HepG2 (cell line): Measurements from ENCODE around the gene CRB1. TPM values are rescaled to one million over a fixed set of nuclear protein-coding genes. Genes with fewer than 3 reads are reported as not detected.

ENCODE experiments used
- ATAC-seq: fragments of 200-7000 bp; cut with Tn5 transposase; 3 replicates; pipeline ENCODE4 v1.9.1; 2020; ENCODE audit warnings: mild to moderate bottlenecking, moderate library complexity
- BruUV-seq: library from RNA; stranded (reverse); fragments of 400-500 nt; replicated peaks from 2 replicates; lab custom pipeline; 2021; lab: Mats Ljungman, UMichigan
- CTCF ChIA-PET: fragments of 300-600 bp; formaldehyde crosslinking; extraction: SDS; loops from one replicate; lab custom pipeline; 2021; ENCODE audit warnings: low total read pairs, inconsistent platforms, low intra/inter-chr PET ratio; lab: Yijun Ruan, JAX
- POLR2A ChIA-PET: fragments of 350-600 bp; sonication (Branson Sonifier 250); formaldehyde crosslinking; loops from one replicate; lab custom pipeline; 2020; ENCODE audit warnings: antibody characterized with exemption, inconsistent platforms; lab: Yijun Ruan, JAX
- DNase-seq: peaks from one replicate; pipeline ENCODE4 v3.0.0-alpha.2; 2015; ENCODE audit warnings: low spot score
- FAIRE-seq: peaks from 3 replicates; lab custom pipeline; 2011; peaks lifted over from hg19 to GRCh38; lab: Jason Lieb, UNC
- H2AFZ ChIP-seq: one replicate; pipeline ENCODE4 v1.6.1; 2011; ENCODE audit warnings: low read length, inconsistent platforms
- H3K27ac ChIP-seq: fragments of 300-600 bp; 3 replicates; pipeline ENCODE4 v1.8.0; 2011; ENCODE audit warnings: mixed run types, mild to moderate bottlenecking, mixed read lengths, low read length, inconsistent platforms; ENCODE audit not compliant: insufficient read depth; ENCODE audit errors: extremely low read length
- H3K27me3 ChIP-seq, 2 experiments: fragments of 200-600 bp in 1 of 2; 2 replicates in 1 of 2; 3 replicates in 1 of 2; pipeline versions ENCODE4 v1.6.0 to v1.8.0; 2011; ENCODE audit warnings: low read length in 2 of 2, mild to moderate bottlenecking in 2 of 2, moderate library complexity in 2 of 2, inconsistent platforms in 1 of 2; ENCODE audit not compliant: insufficient read depth in 2 of 2, control insufficient read depth in 1 of 2
- H3K36me3 ChIP-seq, 2 experiments: fragments of 200-600 bp in 1 of 2; replicated peaks in 1 of 2; 2 replicates in 1 of 2; 3 replicates in 1 of 2; pipeline versions ENCODE4 v1.5.1 to v1.8.0; 2011; ENCODE audit warnings: low read length in 2 of 2, inconsistent platforms in 1 of 2; ENCODE audit not compliant: insufficient read depth in 2 of 2, control insufficient read depth in 1 of 2
- H3K4me1 ChIP-seq: 2 replicates; pipeline ENCODE4 v1.5.1; 2012; ENCODE audit warnings: low read length, inconsistent platforms; ENCODE audit not compliant: insufficient read depth
- H3K4me2 ChIP-seq: 2 replicates; pipeline ENCODE4 v1.6.0; 2011; ENCODE audit warnings: low read depth, low read length, inconsistent platforms
- H3K4me3 ChIP-seq, 3 experiments: fragments of 200-600 bp in 1 of 3; sonication (generic), shearing (Covaris generic) in 1 of 3; replicated peaks in 1 of 3; 2 replicates each; pipeline ENCODE4 v1.5.1; 2011 to 2016; ENCODE audit warnings: low read length in 3 of 3, inconsistent platforms in 2 of 3, low read depth in 2 of 3, mild to moderate bottlenecking in 2 of 3, control low read depth in 1 of 3, mixed read lengths in 1 of 3; ENCODE audit not compliant: insufficient read depth in 1 of 3
- H3K79me2 ChIP-seq: one replicate; pipeline ENCODE4 v1.6.1; 2011; ENCODE audit warnings: low read length, inconsistent platforms; ENCODE audit not compliant: insufficient read depth
- H3K9ac ChIP-seq: 2 replicates; pipeline ENCODE4 v1.6.0; 2011; ENCODE audit warnings: mild to moderate bottlenecking, low read depth, low read length, inconsistent platforms; ENCODE audit not compliant: insufficient read depth
- H3K9me3 ChIP-seq: 2 replicates; pipeline ENCODE4 v1.5.1; 2012; ENCODE audit warnings: mild to moderate bottlenecking, low read length
- H4K20me1 ChIP-seq: 2 replicates; pipeline ENCODE4 v1.6.0; 2011; ENCODE audit warnings: inconsistent platforms, mild to moderate bottlenecking, low read length, moderate library complexity; ENCODE audit not compliant: insufficient read depth
- ARNT ChIP-seq: fragments of 450-650 bp; IDR thresholded peaks from 2 replicates; pipeline ENCODE4 v1.6.1; 2017
- CREB1 ChIP-seq, 2 experiments: fragments of 450-650 bp in 1 of 2; IDR thresholded peaks; 2 replicates each; pipeline ENCODE4 v1.6.1; 2016 to 2017; ENCODE audit warnings: control low read depth in 1 of 2, mild to moderate bottlenecking in 1 of 2, missing compliant biosample characterization in 1 of 2, missing genetic modification characterization in 1 of 2
- CREM ChIP-seq, 2 experiments: sonication (generic) in 1 of 2; formaldehyde crosslinking in 1 of 2; IDR thresholded peaks; 2 replicates each; pipeline versions ENCODE4 v1.4.0 to v1.6.1; 2016 to 2020; ENCODE audit warnings: antibody characterized with exemption in 1 of 2, mild to moderate bottlenecking in 1 of 2, missing genetic modification reagents in 1 of 2
- DR1 ChIP-seq: sonication (generic); formaldehyde crosslinking; IDR thresholded peaks from 2 replicates; pipeline ENCODE4 v1.8.0; 2021; ENCODE audit warnings: mild to moderate bottlenecking, missing genetic modification reagents, inconsistent platforms
- GLMP ChIP-seq: sonication (generic); formaldehyde crosslinking; IDR thresholded peaks from 2 replicates; pipeline ENCODE4 v1.9.0; 2021; ENCODE audit warnings: missing genetic modification reagents, mild to moderate bottlenecking, borderline replicate concordance
- HCFC1 ChIP-seq: fragments of 150-350 bp; IDR thresholded peaks from 2 replicates; pipeline ENCODE4 v1.6.1; 2014; ENCODE audit warnings: low read depth, low read length
- HOXA5 ChIP-seq: sonication (generic); formaldehyde crosslinking; IDR thresholded peaks from 2 replicates; pipeline ENCODE4 v1.4.0; 2020; ENCODE audit warnings: missing genetic modification reagents
- KDM6A ChIP-seq: IDR thresholded peaks from 2 replicates; pipeline ENCODE4 v1.6.1; 2016; ENCODE audit warnings: low read depth
- MAFK ChIP-seq, 2 experiments: IDR thresholded peaks in 1 of 2; conservative IDR thresholded peaks in 1 of 2; 2 replicates each; pipeline ENCODE4 v1.6.1; 2011; ENCODE audit warnings: improper control_type of control experiment in 2 of 2, low read length in 2 of 2
- MBD4 ChIP-seq: IDR thresholded peaks from 2 replicates; pipeline ENCODE4 v1.6.1; 2012; ENCODE audit warnings: low read length, inconsistent platforms, borderline replicate concordance
- NR2F1 ChIP-seq, 2 experiments: fragments of 450-650 bp in 1 of 2; formaldehyde crosslinking in 1 of 2; IDR thresholded peaks; 2 replicates each; pipeline versions ENCODE4 v1.5.0 to v1.6.1; 2016 to 2020; ENCODE audit warnings: mild to moderate bottlenecking in 1 of 2, missing compliant biosample characterization in 1 of 2, missing genetic modification reagents in 1 of 2, moderate library complexity in 1 of 2
- RBFOX2 ChIP-seq: fragments of 200-400 bp; formaldehyde crosslinking; IDR thresholded peaks from 2 replicates; pipeline ENCODE4 v1.6.1; 2017; ENCODE audit warnings: low read depth, mild to moderate bottlenecking, low read length
- SPEN ChIP-seq: sonication (generic); formaldehyde crosslinking; IDR thresholded peaks from 2 replicates; pipeline ENCODE4 v1.5.1; 2020; ENCODE audit warnings: low read depth, mild to moderate bottlenecking, missing genetic modification reagents
- TCF12 ChIP-seq, 2 experiments: fragments of 450-650 bp in 1 of 2; sonication (generic) in 1 of 2; formaldehyde crosslinking in 1 of 2; IDR thresholded peaks; 2 replicates each; pipeline versions ENCODE4 v1.6.1 to v1.8.0; 2017 to 2022; ENCODE audit warnings: antibody characterized with exemption in 1 of 2, mild to moderate bottlenecking in 1 of 2, missing genetic modification reagents in 1 of 2, moderate library complexity in 1 of 2
- ZBTB1 ChIP-seq: sonication (generic); formaldehyde crosslinking; IDR thresholded peaks from 2 replicates; pipeline ENCODE4 v1.4.0; 2020; ENCODE audit warnings: missing genetic modification reagents, borderline replicate concordance
- ZEB1 ChIP-seq: IDR thresholded peaks from 2 replicates; pipeline ENCODE4 v1.6.1; 2012; ENCODE audit warnings: mild to moderate bottlenecking, low read depth, inconsistent platforms; ENCODE audit not compliant: insufficient replicate concordance
- ZFYVE20 ChIP-seq: sonication (generic); formaldehyde crosslinking; IDR thresholded peaks from 2 replicates; pipeline ENCODE4 v1.8.0; 2023; ENCODE audit warnings: low read depth, mild to moderate bottlenecking, moderate library complexity, missing genetic modification reagents, borderline replicate concordance
- ZNF777 ChIP-seq: sonication (generic); formaldehyde crosslinking; IDR thresholded peaks from 2 replicates; pipeline ENCODE4 v1.4.0; 2020; ENCODE audit warnings: missing genetic modification reagents
- WGBS: methylation state at CpG from one replicate; pipeline ENCODE4 v1.1.6; 2017; ENCODE audit warnings: low lambda C conversion rate; 5-methylcytosine and 5-hydroxymethylcytosine counted together
- in situ Hi-C: cut with HindIII; loops from 2 replicates; pipeline ENCODE4 v1.10.0; 2017; ENCODE audit warnings: low pct_unique_long_range_greater_than_20kb; ENCODE audit not compliant: extremely low pct_ligation_motif_present
- intact Hi-C: fragments of 100-400 bp; cut with micrococcal nuclease; formaldehyde crosslinking; loops from one replicate; pipeline ENCODE4 v1.10.0; 2022; ENCODE audit not compliant: unreplicated experiment
- polyA plus RNA-seq, 8 experiments: library from polyadenylated mRNA; depleted of rRNA in 3 of 8; stranded (reverse) in 7 of 8; unstranded in 1 of 8; fragments of >200 nt; fragmentation: Illumina TruSeq in 4 of 8; extraction: Trizol in 4 of 8; gene quantifications; 2 replicates each; pipeline versions ENCODE4 v1.2.1 to v1.2.3, GENCODE V29; 2011 to 2016; ENCODE audit warnings: low read depth in 4 of 8, missing spikeins in 1 of 8, mixed read lengths in 1 of 8; ENCODE audit not compliant: insufficient read depth in 1 of 8
- total RNA-seq, 5 experiments: library from RNA; depleted of rRNA; stranded (reverse); fragments of >200 nt; fragmentation: Illumina TruSeq; extraction: Trizol; gene quantifications; 2 replicates each; pipeline ENCODE4 v1.2.3, GENCODE V29; 2016; ENCODE audit warnings: low read depth in 1 of 5
- TF ChIP-seq, protein P1 (sequence below): sonication (generic); formaldehyde crosslinking; IDR thresholded peaks from 2 replicates; pipeline ENCODE4 v1.9.0; 2022; ENCODE audit warnings: low read depth, missing genetic modification reagents

CRB1 gene
- total and polyA plus RNA-seq, 2 of the 13 experiments (the other 11 are each of a cell fraction or from before 2014, with no cell fraction given): 0.01 TPM; not detected in 1

DNA sequence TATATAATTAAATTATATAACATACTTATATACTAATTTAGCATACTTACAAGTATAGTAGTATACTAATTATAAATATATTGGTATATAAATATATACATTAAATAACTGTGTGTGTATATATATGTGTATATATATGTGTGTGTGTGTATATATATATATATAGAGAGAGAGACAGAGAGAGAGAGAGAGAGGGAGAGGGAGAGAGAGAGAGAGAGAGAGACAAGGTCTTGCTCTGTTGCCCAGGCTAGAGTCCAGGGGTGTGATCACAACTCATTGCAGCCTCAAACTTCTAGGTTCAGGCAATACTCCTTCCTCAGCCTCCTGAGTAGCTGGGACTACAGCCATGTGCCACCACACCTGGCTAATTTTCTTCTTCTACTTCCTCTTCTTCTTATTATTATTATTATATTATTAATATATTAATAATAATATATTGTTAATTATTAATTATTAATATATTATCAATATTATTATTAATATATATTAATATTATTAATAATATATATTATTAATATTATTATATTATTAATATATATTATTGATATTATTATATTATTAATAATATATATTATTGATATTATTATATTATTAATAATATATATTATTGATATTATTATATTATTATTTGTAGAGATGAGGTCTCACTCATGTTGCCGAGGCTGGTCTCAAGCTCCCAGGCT lies 185.5 kb downstream of the CRB1 start:
- Histone ChIP-seq H3K4me2 (no peak overlapping the region), H3K9me3 (no peaks in the 10 kb centered on the region), H3K4me3 (no peak overlapping the region), H3K9ac (no peak overlapping the region), H4K20me1 (no peaks in the 10 kb centered on the region), H3K27ac (no peak overlapping the region), H3K4me1 (no peaks in the 10 kb centered on the region), H2AFZ (no peak overlapping the region), H3K27me3 (no peaks in the 10 kb centered on the region), H3K36me3 (no peaks in the 10 kb centered on the region), H3K79me2 (no peaks in the 10 kb centered on the region)
- CTCF ChIA-PET: no interaction called here
- no peak for FAIRE-seq
- no TSS peak for BruUV-seq
- intact Hi-C loops: no loop called here
- ATAC-seq: no peak
- WGBS: 56% methylated on average over 1 of the region's 1 CpG
- in situ Hi-C loops: no loop called here
- POLR2A ChIA-PET: no interaction called here
- TF ChIP-seq MBD4 (no peak), ZFYVE20 (CRISPR knock-in tag) (no peak), ZNF777 (CRISPR knock-in tag) (no peak), GLMP (CRISPR knock-in tag) (no peak), HOXA5 (CRISPR knock-in tag) (no peak), TCF12 (IDR thresholded peaks at IDR 0.05) (no peak), TCF12 (CRISPR knock-in tag; IDR thresholded peaks at IDR 0.05) (no peak), NR2F1 (CRISPR knock-in tag; IDR thresholded peaks at IDR 0.05) (no peak), DR1 (CRISPR knock-in tag) (no peak), ZBTB1 (no peak), ZEB1 (no peak), HCFC1 (no peak), CREM (IDR thresholded peaks at IDR 0.05) (no peak), CREM (CRISPR knock-in tag; IDR thresholded peaks at IDR 0.05) (no peak), KDM6A (CRISPR knock-in tag) (no peak), RBFOX2 (no peak), CREB1 (IDR thresholded peaks at IDR 0.05) (no peak), CREB1 (CRISPR knock-in tag; IDR thresholded peaks at IDR 0.05) (no peak), SPEN (CRISPR knock-in tag) (no peak), MAFK (conservative IDR thresholded peaks at IDR 0.05 in 1 of 2, IDR thresholded peaks at IDR 0.05 in 1 of 2; ENCODE audit: low read length in 2 of 2) (no peak), ARNT (no peak)
- TF ChIP-seq, protein P1, sequence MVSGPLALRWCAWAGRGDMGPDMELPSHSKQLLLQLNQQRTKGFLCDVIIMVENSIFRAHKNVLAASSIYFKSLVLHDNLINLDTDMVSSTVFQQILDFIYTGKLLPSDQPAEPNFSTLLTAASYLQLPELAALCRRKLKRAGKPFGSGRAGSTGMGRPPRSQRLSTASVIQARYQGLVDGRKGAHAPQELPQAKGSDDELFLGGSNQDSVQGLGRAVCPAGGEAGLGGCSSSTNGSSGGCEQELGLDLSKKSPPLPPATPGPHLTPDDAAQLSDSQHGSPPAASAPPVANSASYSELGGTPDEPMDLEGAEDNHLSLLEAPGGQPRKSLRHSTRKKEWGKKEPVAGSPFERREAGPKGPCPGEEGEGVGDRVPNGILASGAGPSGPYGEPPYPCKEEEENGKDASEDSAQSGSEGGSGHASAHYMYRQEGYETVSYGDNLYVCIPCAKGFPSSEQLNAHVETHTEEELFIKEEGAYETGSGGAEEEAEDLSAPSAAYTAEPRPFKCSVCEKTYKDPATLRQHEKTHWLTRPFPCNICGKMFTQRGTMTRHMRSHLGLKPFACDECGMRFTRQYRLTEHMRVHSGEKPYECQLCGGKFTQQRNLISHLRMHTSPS (CRISPR knock-in tag): no peak
- DNase-seq: no peak
